ENCODE data around the gene SGTA. TPM values are rescaled to one million over a fixed set of nuclear protein-coding genes. Genes with fewer than 3 reads are reported as not detected.
A peak's percentile ranks its signal among the peaks of the same experiment; 100 is the strongest.

SGTA gene
- total and polyA plus RNA-seq, 9 of the 15 experiments (the other 6 are each of a cell fraction or from before 2014, with no cell fraction given), result 1.4 to 110 (median 49.9) TPM

- no peak overlapping the region for H3K27ac ChIP-seq (ENCODE audit: extremely low read depth, low read depth, low read length)
- H3K4me1 ChIP-seq (replicated peaks in 1 of 2; ENCODE audit: control insufficient read depth in 2 of 2, insufficient read depth in 2 of 2, low read length in 2 of 2), result peaks cover 0 to 15% of the 10 kb centered on the region in 2 experiments; a peak in 3 of 5 replicates
- TF ChIP-seq ZZZ3 (IDR thresholded peaks at IDR 0.05) (no peak), POLR2B (IDR thresholded peaks at IDR 0.05; ENCODE audit: low read depth, partially characterized antibody) (no peak), TCF3 (CRISPR knock-in tag; IDR thresholded peaks at IDR 0.05) (no peak), TCFL5 (CRISPR knock-in tag; conservative IDR thresholded peaks at IDR 0.05) (no peak), ZNF668 (CRISPR knock-in tag; IDR thresholded peaks at IDR 0.05) (no peak), RHOXF2B (CRISPR knock-in tag; conservative IDR thresholded peaks at IDR 0.05) (no peak), LARP7 (IDR thresholded peaks at IDR 0.05) (no peak), NONO (IDR thresholded peaks at IDR 0.05; ENCODE audit: low read depth in 2 of 2, low read length in 1 of 2) (no peak), CXXC5 (CRISPR knock-in tag; IDR thresholded peaks at IDR 0.05) (no peak)
- intact Hi-C loops (cut with micrococcal nuclease), result no loop called here
- in situ Hi-C loops (cut with MboI), result no loop called here
- ChIA-PET CTCF (ENCODE audit: low intra/inter-chr PET ratio) (no interaction called here), POLR2A (interaction anchor here (0.9 kb wide), 1 partner anchor 18 kb away, joined by 3 read pairs; the partner anchor contains the start of gene ZNF555)
- no peak for ATAC-seq
- H3K9me1 ChIP-seq (ENCODE audit: control insufficient read depth, insufficient read depth, low read length), result no peaks in the 10 kb centered on the region
- H3K36me3 ChIP-seq (ENCODE audit: control insufficient read depth, insufficient read depth, low read length), result no peaks in the 10 kb centered on the region
- 0 out of 4 replicates have a peak overlapping the region, but pooled peaks of 1 of the 2 experiments have one; percentile 11 for H3K9ac ChIP-seq (ENCODE audit: insufficient read depth in 1 of 2, low read depth in 2 of 2, low read length in 2 of 2)
- no peak overlapping the region for H3K4me2 ChIP-seq (ENCODE audit: insufficient read depth, low read length)
- H4K20me1 ChIP-seq (replicated peaks; ENCODE audit: control insufficient read depth, insufficient read depth, low read length), result no peaks in the 10 kb centered on the region
- H3K27me3 ChIP-seq (ENCODE audit: control insufficient read depth in 2 of 2, insufficient read depth in 2 of 2, low read length in 2 of 2), result no peaks in the 10 kb centered on the region
- H2AFZ ChIP-seq (ENCODE audit: low read depth, low read length), result no peak overlapping the region
- BruUV-seq (replicated peaks), result no TSS peak
- H3K79me2 ChIP-seq (ENCODE audit: control insufficient read depth, insufficient read depth, low read length), result peaks cover 7% of the 10 kb centered on the region
- FAIRE-seq, result no peak
- no peak for DNase-seq (ENCODE audit: extremely low read depth in 1 of 4, low spot score in 3 of 4)
- H3K4me3 ChIP-seq, result no peak overlapping the region
- 56% methylated on average over 9 of the region's 9 CpGs for WGBS (ENCODE audit: insufficient coverage, low coverage, missing lambda C conversion rate)
- H3K9me3 ChIP-seq (replicated peaks; ENCODE audit: control insufficient read depth, insufficient read depth, low read depth, low read length), result peaks cover 4% of the 10 kb centered on the region
Measured at GRCh38 chr19:2823646-2824045, 40.6 kb upstream of the SGTA start.

Data from K562 (cell line).